ENCODE data around the gene FHOD3. TPM values are rescaled to one million over a fixed set of nuclear protein-coding genes. Genes with fewer than 3 reads are reported as not detected.

Gene FHOD3
- total and polyA plus RNA-seq, 2 donors (not counting 1 experiment from before 2014, with no cell fraction given) = not detected

- no peaks in the 10 kb centered on the region for H3K27me3 ChIP-seq (replicated peaks in 1 of 4; ENCODE audit: control extremely low read depth in 1 of 4, control insufficient read depth in 3 of 4, insufficient read depth in 4 of 4, low read length in 3 of 4)
- peaks cover 5% of the 10 kb centered on the region for H3K27me3 Mint-ChIP-seq
- H3K4me2 ChIP-seq (replicated peaks; ENCODE audit: low read depth, low read length, poor library complexity, severe bottlenecking) = no peak overlapping the region
- no peaks in the 10 kb centered on the region for H3K36me3 ChIP-seq (replicated peaks in 1 of 2; ENCODE audit: control extremely low read depth in 1 of 2, control insufficient read depth in 1 of 2, extremely low read depth in 1 of 2, insufficient read depth in 2 of 2, low read length in 1 of 2)
- intact Hi-C loops (cut with micrococcal nuclease) = no loop called here
- H3K4me3 ChIP-seq (ENCODE audit: control extremely low read depth in 1 of 5, extremely low read depth in 1 of 5, insufficient read depth in 1 of 5, low read depth in 2 of 5, low read length in 4 of 5) = no peak overlapping the region
- no peak overlapping the region for H3K27ac Mint-ChIP-seq
- DNase-seq (no peak), ATAC-seq (ENCODE audit: low read depth) (no peak)
- H2AFZ ChIP-seq (ENCODE audit: insufficient read depth, low read depth, low read length, poor library complexity, severe bottlenecking) = no peak overlapping the region
- ChIA-PET POLR2A (no interaction called here), CTCF (no interaction called here)
- H4K20me1 ChIP-seq (ENCODE audit: control insufficient read depth, insufficient read depth, low read length, poor library complexity, severe bottlenecking) = no peaks in the 10 kb centered on the region
- H3K9me3 ChIP-seq (ENCODE audit: control extremely low read depth in 1 of 3, control insufficient read depth in 2 of 3, insufficient read depth in 1 of 3, low read length in 2 of 3) = no peaks in the 10 kb centered on the region
- no peaks in the 10 kb centered on the region for H3K79me2 ChIP-seq (ENCODE audit: control insufficient read depth, insufficient read depth, low read length)
- TF ChIP-seq EZH2 (IDR thresholded peaks at IDR 0.05; ENCODE audit: borderline replicate concordance, insufficient read depth, low read depth, low read length, poor library complexity, severe bottlenecking) (no peak), CTCF (IDR thresholded peaks at IDR 0.05) (no peak)
- no peak overlapping the region for H3K27ac ChIP-seq (ENCODE audit: low read length in 2 of 2)
- H3K9ac ChIP-seq (ENCODE audit: low read length) = no peak overlapping the region
- no peak overlapping the region for H3K4me3 Mint-ChIP-seq
- no peaks in the 10 kb centered on the region for H3K4me1 ChIP-seq (ENCODE audit: control insufficient read depth in 2 of 2, insufficient read depth in 2 of 2, low read length in 2 of 2)
- no peaks in the 10 kb centered on the region for H3K4me1 Mint-ChIP-seq
- no peaks in the 10 kb centered on the region for H3K9me3 Mint-ChIP-seq (ENCODE audit: insufficient read depth)
- WGBS (ENCODE audit: insufficient coverage) = 93% methylated on average over 2 of the region's 2 CpGs
Observed at GRCh38 chr18:36460324-36460850, 162.9 kb downstream of the FHOD3 start.

DNA sequence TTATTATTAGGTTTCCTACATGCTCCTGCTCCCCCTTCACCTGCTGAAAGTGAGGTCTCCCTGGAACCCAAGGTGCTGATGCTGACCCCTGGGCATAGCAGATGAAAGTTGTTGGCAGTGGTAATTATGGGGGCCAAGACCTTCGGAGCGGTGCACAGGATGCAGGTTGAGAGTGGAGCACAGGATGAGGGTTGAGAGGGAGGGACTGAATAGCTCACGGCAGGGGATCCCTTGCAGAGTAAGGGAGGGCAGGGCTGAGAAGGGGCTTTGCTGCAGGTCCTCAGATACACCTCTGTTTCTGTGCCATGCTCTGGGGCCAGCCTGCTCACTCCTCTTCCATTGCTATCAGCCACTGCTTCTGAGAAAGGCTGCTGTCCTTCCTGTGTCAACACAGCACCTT lies 163.3 kb downstream of the FHOD3 start:
- Histone ChIP-seq H2AFZ (ENCODE audit: insufficient read depth, low read depth, low read length, poor library complexity, severe bottlenecking) (no peak overlapping the region), H3K4me1 (ENCODE audit: control insufficient read depth in 2 of 2, insufficient read depth in 2 of 2, low read length in 2 of 2) (no peaks in the 10 kb centered on the region), H3K4me3 (ENCODE audit: control extremely low read depth in 1 of 5, extremely low read depth in 1 of 5, insufficient read depth in 1 of 5, low read depth in 2 of 5, low read length in 4 of 5) (no peak overlapping the region), H3K79me2 (ENCODE audit: control insufficient read depth, insufficient read depth, low read length) (no peaks in the 10 kb centered on the region), H4K20me1 (ENCODE audit: control insufficient read depth, insufficient read depth, low read length, poor library complexity, severe bottlenecking) (no peaks in the 10 kb centered on the region), H3K9ac (ENCODE audit: low read length) (no peak overlapping the region), H3K27me3 (replicated peaks in 1 of 4; ENCODE audit: control extremely low read depth in 1 of 4, control insufficient read depth in 3 of 4, insufficient read depth in 4 of 4, low read length in 3 of 4) (no peaks in the 10 kb centered on the region), H3K9me3 (ENCODE audit: control extremely low read depth in 1 of 3, control insufficient read depth in 2 of 3, insufficient read depth in 1 of 3, low read length in 2 of 3) (no peaks in the 10 kb centered on the region), H3K4me2 (replicated peaks; ENCODE audit: low read depth, low read length, poor library complexity, severe bottlenecking) (no peak overlapping the region), H3K36me3 (replicated peaks in 1 of 2; ENCODE audit: control extremely low read depth in 1 of 2, control insufficient read depth in 1 of 2, extremely low read depth in 1 of 2, insufficient read depth in 2 of 2, low read length in 1 of 2) (no peaks in the 10 kb centered on the region), H3K27ac (ENCODE audit: low read length in 2 of 2) (no peak overlapping the region)
- ChIA-PET POLR2A (no interaction called here), CTCF (no interaction called here)
- Mint-ChIP-seq H3K27me3 (peaks cover 5% of the 10 kb centered on the region), H3K9me3 (ENCODE audit: insufficient read depth) (no peaks in the 10 kb centered on the region), H3K27ac (no peak overlapping the region), H3K4me3 (no peak overlapping the region), H3K4me1 (no peaks in the 10 kb centered on the region)
- no peak for ATAC-seq (ENCODE audit: low read depth)
- no peak for DNase-seq
- WGBS (ENCODE audit: insufficient coverage) = 83% methylated on average over 2 of the region's 3 CpGs
- intact Hi-C loops (cut with micrococcal nuclease) = no loop called here
- TF ChIP-seq EZH2 (IDR thresholded peaks at IDR 0.05; ENCODE audit: borderline replicate concordance, insufficient read depth, low read depth, low read length, poor library complexity, severe bottlenecking) = no peak
- TF ChIP-seq CTCF (IDR thresholded peaks at IDR 0.05) = no peak

Measured in B cell (primary cell).